Suprapubic skin (tissue), 4 donors: ENCODE measurements around the gene EEF1A2. TPM values are rescaled to one million over a fixed set of nuclear protein-coding genes. Genes with fewer than 3 reads are reported as not detected.

ENCODE experiments used
- DNase-seq, 2 donors: peaks; one replicate each; pipeline ENCODE4 v3.0.0-alpha.2; 2019; ENCODE audit warnings: low spot score in 2 of 2
- H3K27ac ChIP-seq: fragments of 200-600 bp; sonication (generic); one replicate; pipeline ENCODE4 v1.5.1; 2019
- H3K27me3 ChIP-seq: fragments of 200-600 bp; sonication (generic); one replicate; pipeline ENCODE4 v1.5.1; 2019
- H3K36me3 ChIP-seq: fragments of 200-600 bp; sonication (generic); one replicate; pipeline ENCODE4 v1.5.1; 2019
- H3K4me1 ChIP-seq: fragments of 200-600 bp; sonication (generic); one replicate; pipeline ENCODE4 v1.5.1; 2019
- H3K4me3 ChIP-seq: fragments of 200-600 bp; sonication (generic); one replicate; pipeline ENCODE4 v1.5.1; 2019; ENCODE audit warnings: mild to moderate bottlenecking
- H3K9me3 ChIP-seq: fragments of 200-600 bp; sonication (generic); one replicate; pipeline ENCODE4 v1.5.1; 2019
- CTCF ChIP-seq, 2 donors: fragments of 200-600 bp in 1 of 2; fragments of 450-650 bp in 1 of 2; sonication (generic) in 1 of 2; IDR thresholded peaks; one replicate each; pipeline ENCODE4 v1.5.1; 2016 to 2019; ENCODE audit warnings: antibody characterized with exemption in 2 of 2, mild to moderate bottlenecking in 1 of 2, moderate library complexity in 1 of 2
- EP300 ChIP-seq: sonication (generic); formaldehyde crosslinking; IDR thresholded peaks from one replicate; pipeline ENCODE4 v1.6.1; 2017; ENCODE audit warnings: antibody characterized with exemption
- POLR2A ChIP-seq, 2 donors: fragments of 450-650 bp; IDR thresholded peaks; one replicate each; pipeline ENCODE4 v1.6.1; 2017; ENCODE audit warnings: antibody characterized with exemption in 2 of 2, mild to moderate bottlenecking in 2 of 2, moderate library complexity in 2 of 2
- POLR2AphosphoS5 ChIP-seq, 3 donors: sonication (generic); formaldehyde crosslinking; IDR thresholded peaks; one replicate each; pipeline ENCODE4 v1.6.1; 2017; ENCODE audit warnings: antibody characterized with exemption in 3 of 3
- WGBS: methylation state at CpG from one replicate; pipeline ENCODE4 v1.1.5; 2018; 5-methylcytosine and 5-hydroxymethylcytosine counted together
- total RNA-seq, 4 donors: library from RNA; depleted of rRNA; stranded (reverse); fragments of >200 nt; gene quantifications; one replicate each; pipeline ENCODE4 v1.1.0, GENCODE V29; 2016

Gene EEF1A2
- total RNA-seq, 4 donors from 2014 or later = 4.8 to 13.4 (median 12.0) TPM

- no peak overlapping the region for H3K4me3 ChIP-seq
- WGBS = 96% methylated on average over 7 of the region's 17 CpGs
- H3K36me3 ChIP-seq = no peaks in the 10 kb centered on the region
- no peak overlapping the region for H3K27ac ChIP-seq
- no peaks in the 10 kb centered on the region for H3K9me3 ChIP-seq
- H3K27me3 ChIP-seq = peaks cover 100% of the 10 kb centered on the region
- DNase-seq = no peak
- H3K4me1 ChIP-seq = peaks cover 3% of the 10 kb centered on the region
- TF ChIP-seq CTCF (IDR thresholded peaks at IDR 0.05) (no peak), POLR2A (IDR thresholded peaks at IDR 0.05) (no peak), POLR2AphosphoS5 (IDR thresholded peaks at IDR 0.05) (no peak)
These were observed 12.5 kb downstream of the EEF1A2 start for GRCh38 chr20:63486300-63486855.

GRCh38 chr20:63484651-63485403 lies 14.1 kb downstream of the EEF1A2 start:
- Histone ChIP-seq H3K4me1 (peaks cover 3% of the 10 kb centered on the region), H3K27me3 (peaks cover 100% of the 10 kb centered on the region), H3K27ac (no peak overlapping the region), H3K4me3 (no peak overlapping the region), H3K9me3 (no peaks in the 10 kb centered on the region), H3K36me3 (no peaks in the 10 kb centered on the region)
- no peak for DNase-seq
- 56% methylated on average over 6 of the region's 18 CpGs for WGBS
- TF ChIP-seq CTCF (IDR thresholded peaks at IDR 0.05) (no peak), EP300 (no peak)

- H3K36me3 ChIP-seq = no peaks in the 10 kb centered on the region
- TF ChIP-seq EP300 = no peak
- TF ChIP-seq POLR2AphosphoS5 (IDR thresholded peaks at IDR 0.05) = no peak
- TF ChIP-seq CTCF (IDR thresholded peaks at IDR 0.05) = no peak
- no peak for TF ChIP-seq POLR2A (IDR thresholded peaks at IDR 0.05)
- WGBS = 48% methylated on average over 8 of the region's 17 CpGs
- H3K27me3 ChIP-seq = peaks cover 100% of the 10 kb centered on the region
- H3K4me3 ChIP-seq = no peak overlapping the region
- peaks cover 3% of the 10 kb centered on the region for H3K4me1 ChIP-seq
- H3K9me3 ChIP-seq = no peaks in the 10 kb centered on the region
- no peak overlapping the region for H3K27ac ChIP-seq
- no peak for DNase-seq
These were observed 14.6 kb downstream of the EEF1A2 start for GRCh38 chr20:63484236-63484635.

- no peak for TF ChIP-seq POLR2AphosphoS5 (IDR thresholded peaks at IDR 0.05)
- TF ChIP-seq POLR2A (IDR thresholded peaks at IDR 0.05) = no peak
- TF ChIP-seq EP300 = no peak
- no peak for TF ChIP-seq CTCF (IDR thresholded peaks at IDR 0.05)
- Histone ChIP-seq H3K9me3 (no peaks in the 10 kb centered on the region), H3K4me1 (peaks cover 3% of the 10 kb centered on the region), H3K27me3 (peaks cover 100% of the 10 kb centered on the region), H3K4me3 (no peak overlapping the region), H3K36me3 (no peaks in the 10 kb centered on the region), H3K27ac (no peak overlapping the region)
- 55% methylated on average over 12 of the region's 12 CpGs for WGBS
- DNase-seq = no peak
These were observed 15.0 kb downstream of the EEF1A2 start for GRCh38 chr20:63483834-63484233.

- no peak overlapping the region for H3K4me3 ChIP-seq
- H3K36me3 ChIP-seq = no peaks in the 10 kb centered on the region
- WGBS = 30% methylated on average over 4 of the region's 11 CpGs
- no peaks in the 10 kb centered on the region for H3K4me1 ChIP-seq
- H3K9me3 ChIP-seq = no peaks in the 10 kb centered on the region
- peaks cover 100% of the 10 kb centered on the region for H3K27me3 ChIP-seq
- no peak for TF ChIP-seq CTCF (IDR thresholded peaks at IDR 0.05)
- no peak for TF ChIP-seq POLR2AphosphoS5 (IDR thresholded peaks at IDR 0.05)
- TF ChIP-seq POLR2A (IDR thresholded peaks at IDR 0.05) = no peak
- TF ChIP-seq EP300 = no peak
- no peak for DNase-seq
- H3K27ac ChIP-seq = no peak overlapping the region
These were observed 16.8 kb downstream of the EEF1A2 start for GRCh38 chr20:63482021-63482587.
